Sigmoid colon (tissue), 7 donors: ENCODE results near the gene KISS1R. TPM values are rescaled to one million over a fixed set of nuclear protein-coding genes. Genes with fewer than 3 reads are reported as not detected.

Experiments used
- DNase-seq: peaks from one replicate; pipeline ENCODE4 v3.0.0-alpha.2; 2019
- H3K27ac ChIP-seq, 4 donors: fragments of 200-600 bp; sonication (generic); one replicate each; pipeline ENCODE4 v1.5.1; 2016 to 2019; ENCODE audit warnings: mild to moderate bottlenecking in 1 of 4
- H3K27me3 ChIP-seq, 3 donors: fragments of 200-600 bp; sonication (generic); one replicate each; pipeline ENCODE4 v1.5.1; 2019; ENCODE audit warnings: mild to moderate bottlenecking in 1 of 3
- H3K36me3 ChIP-seq, 4 donors: fragments of 200-600 bp; sonication (generic); one replicate each; pipeline ENCODE4 v1.5.1; 2016 to 2019
- H3K4me1 ChIP-seq, 4 donors: fragments of 200-600 bp; sonication (generic); one replicate each; pipeline ENCODE4 v1.5.1; 2017 to 2019
- H3K4me3 ChIP-seq, 4 donors: fragments of 200-600 bp; sonication (generic); one replicate each; pipeline ENCODE4 v1.5.1; 2017 to 2019; ENCODE audit warnings: mild to moderate bottlenecking in 2 of 4, moderate library complexity in 1 of 4
- H3K9me3 ChIP-seq, 4 donors: fragments of 200-600 bp in 3 of 4; sonication (generic) in 3 of 4; one replicate each; pipeline versions ENCODE4 v1.5.1 to v1.6.1; 2013 to 2019
- EP300 ChIP-seq, 4 donors: sonication (generic); formaldehyde crosslinking; IDR thresholded peaks; one replicate each; pipeline ENCODE4 v1.6.1; 2017; ENCODE audit warnings: antibody characterized with exemption in 4 of 4
- POLR2A ChIP-seq, 2 donors: fragments of 450-650 bp; IDR thresholded peaks; one replicate each; pipeline ENCODE4 v1.6.1; 2016; ENCODE audit warnings: antibody characterized with exemption in 2 of 2, mild to moderate bottlenecking in 2 of 2, moderate library complexity in 2 of 2
- POLR2AphosphoS5 ChIP-seq, 4 donors: sonication (generic); formaldehyde crosslinking; IDR thresholded peaks; one replicate each; pipeline ENCODE4 v1.6.1; 2017; ENCODE audit warnings: antibody characterized with exemption in 4 of 4
- WGBS, 2 donors: extraction: QIAGEN DNeasy Blood & Tissue Kit; methylation state at CpG; one replicate each; pipeline ENCODE4 v1.1.7; 2013; 5-methylcytosine and 5-hydroxymethylcytosine counted together
- intact Hi-C: fragments of 100-400 bp; cut with DNase I; formaldehyde crosslinking; loops from one replicate; pipeline ENCODE4 v1.15.1; 2023
- polyA plus RNA-seq, 3 donors: library from polyadenylated mRNA; stranded (reverse); fragments of 200-250 nt; gene quantifications; one replicate each; pipeline ENCODE4 v1.2.3, GENCODE V29; 2013
- total RNA-seq, 4 donors: library from RNA; depleted of rRNA; stranded (reverse); fragments of >200 nt; gene quantifications; one replicate each; pipeline ENCODE4 v1.1.0, GENCODE V29; 2016
- TF ChIP-seq, protein P1 (sequence below), 4 experiments: fragments of 450-650 bp in 3 of 4; fragments of 200-600 bp in 1 of 4; IDR thresholded peaks; one replicate each; pipeline ENCODE4 v1.5.1; 2016 to 2019; ENCODE audit warnings: antibody characterized with exemption in 4 of 4, mild to moderate bottlenecking in 3 of 4, moderate library complexity in 2 of 4
- donor health status: healthy with polysubstance abuse.
- donor health status: Bipolar disorder and iron deficiency.
- donor health status: healthy.

KISS1R gene
- total and polyA plus RNA-seq, 7 donors: 0.13 TPM; not detected in 6

GRCh38 chr19:897442-898039 is 19.6 kb upstream of the KISS1R start:
- Histone ChIP-seq H3K27me3 (no peaks in the 10 kb centered on the region), H3K4me1 (peaks cover 0 to 6% (median 2%) of the 10 kb centered on the region in 4 donors), H3K36me3 (peaks cover 0 to 36% (median 13%) of the 10 kb centered on the region in 4 donors), H3K4me3 (no peak overlapping the region), H3K27ac (no peak overlapping the region), H3K9me3 (no peaks in the 10 kb centered on the region)
- WGBS, 2 donors: 92 to 93% methylated on average over 26 of the region's 26 CpGs
- no peak for DNase-seq
- intact Hi-C loops: no loop called here
- TF ChIP-seq, protein P1, sequence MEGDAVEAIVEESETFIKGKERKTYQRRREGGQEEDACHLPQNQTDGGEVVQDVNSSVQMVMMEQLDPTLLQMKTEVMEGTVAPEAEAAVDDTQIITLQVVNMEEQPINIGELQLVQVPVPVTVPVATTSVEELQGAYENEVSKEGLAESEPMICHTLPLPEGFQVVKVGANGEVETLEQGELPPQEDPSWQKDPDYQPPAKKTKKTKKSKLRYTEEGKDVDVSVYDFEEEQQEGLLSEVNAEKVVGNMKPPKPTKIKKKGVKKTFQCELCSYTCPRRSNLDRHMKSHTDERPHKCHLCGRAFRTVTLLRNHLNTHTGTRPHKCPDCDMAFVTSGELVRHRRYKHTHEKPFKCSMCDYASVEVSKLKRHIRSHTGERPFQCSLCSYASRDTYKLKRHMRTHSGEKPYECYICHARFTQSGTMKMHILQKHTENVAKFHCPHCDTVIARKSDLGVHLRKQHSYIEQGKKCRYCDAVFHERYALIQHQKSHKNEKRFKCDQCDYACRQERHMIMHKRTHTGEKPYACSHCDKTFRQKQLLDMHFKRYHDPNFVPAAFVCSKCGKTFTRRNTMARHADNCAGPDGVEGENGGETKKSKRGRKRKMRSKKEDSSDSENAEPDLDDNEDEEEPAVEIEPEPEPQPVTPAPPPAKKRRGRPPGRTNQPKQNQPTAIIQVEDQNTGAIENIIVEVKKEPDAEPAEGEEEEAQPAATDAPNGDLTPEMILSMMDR (IDR thresholded peaks at IDR 0.05): no peak
- TF ChIP-seq EP300 (IDR thresholded peaks at IDR 0.05) (no peak), POLR2A (IDR thresholded peaks at IDR 0.05) (no peak), POLR2AphosphoS5 (IDR thresholded peaks at IDR 0.05) (no peak)

DNA sequence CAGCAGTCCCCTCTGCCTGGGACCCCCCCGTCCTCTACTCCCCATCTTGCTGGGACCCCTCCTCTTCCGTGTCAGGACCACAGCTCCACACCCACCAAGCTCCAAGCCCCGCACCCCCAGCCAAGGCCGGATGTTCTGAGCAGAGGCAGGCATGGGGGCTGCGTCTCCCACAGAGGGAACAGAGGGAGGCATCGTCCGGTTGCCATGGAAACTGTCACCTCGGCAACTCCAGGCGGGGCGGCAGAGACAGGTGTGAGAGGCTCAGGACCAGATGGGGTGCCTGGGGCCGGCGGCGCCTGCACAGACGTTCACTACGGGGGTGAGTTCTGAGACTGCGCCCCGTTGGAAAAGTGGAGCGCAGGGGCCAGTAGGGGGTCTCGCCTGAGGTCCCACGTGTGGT is 18.5 kb upstream of the KISS1R start:
- intact Hi-C loops: no loop called here
- Histone ChIP-seq H3K9me3 (no peaks in the 10 kb centered on the region), H3K36me3 (peaks cover 0 to 36% (median 13%) of the 10 kb centered on the region in 4 donors), H3K4me1 (peaks cover 0 to 4% (median 1%) of the 10 kb centered on the region in 4 donors), H3K27me3 (no peaks in the 10 kb centered on the region), H3K27ac (no peak overlapping the region), H3K4me3 (no peak overlapping the region)
- DNase-seq: no peak
- WGBS, 2 donors: 74 to 82% methylated on average over 20 of the region's 20 CpGs
- TF ChIP-seq POLR2A (IDR thresholded peaks at IDR 0.05): no peak
- no peak for TF ChIP-seq POLR2AphosphoS5 (IDR thresholded peaks at IDR 0.05)
- TF ChIP-seq EP300 (IDR thresholded peaks at IDR 0.05): no peak
- TF ChIP-seq, protein P1 (IDR thresholded peaks at IDR 0.05): no peak

- no peak overlapping the region for H3K27ac ChIP-seq
- no peak overlapping the region for H3K4me3 ChIP-seq
- no peak for DNase-seq
- no peaks in the 10 kb centered on the region for H3K27me3 ChIP-seq
- no peaks in the 10 kb centered on the region for H3K4me1 ChIP-seq
- 92% methylated on average over 32 of the region's 32 CpGs for WGBS, 2 donors
- intact Hi-C loops: no loop called here
- peaks cover 0 to 36% (median 13%) of the 10 kb centered on the region in 4 donors for H3K36me3 ChIP-seq
- no peaks in the 10 kb centered on the region for H3K9me3 ChIP-seq
- TF ChIP-seq, protein P1 (IDR thresholded peaks at IDR 0.05): no peak
- TF ChIP-seq POLR2A (IDR thresholded peaks at IDR 0.05): no peak
- no peak for TF ChIP-seq POLR2AphosphoS5 (IDR thresholded peaks at IDR 0.05)
- TF ChIP-seq EP300 (IDR thresholded peaks at IDR 0.05): no peak
Measured at GRCh38 chr19:899336-900042, 17.6 kb upstream of the KISS1R start.

- H3K27ac ChIP-seq: no peak overlapping the region
- no peak overlapping the region for H3K4me3 ChIP-seq
- TF ChIP-seq, protein P1 (IDR thresholded peaks at IDR 0.05): no peak
- no peak for TF ChIP-seq EP300 (IDR thresholded peaks at IDR 0.05)
- TF ChIP-seq POLR2A (IDR thresholded peaks at IDR 0.05): no peak
- no peak for TF ChIP-seq POLR2AphosphoS5 (IDR thresholded peaks at IDR 0.05)
- H3K9me3 ChIP-seq: no peaks in the 10 kb centered on the region
- 82 to 90% methylated on average over 15 of the region's 15 CpGs for WGBS, 2 donors
- intact Hi-C loops: no loop called here
- H3K4me1 ChIP-seq: no peaks in the 10 kb centered on the region
- H3K27me3 ChIP-seq: no peaks in the 10 kb centered on the region
- no peak for DNase-seq
- H3K36me3 ChIP-seq: peaks cover 0 to 36% (median 13%) of the 10 kb centered on the region in 4 donors
Measured at GRCh38 chr19:900043-900301, 17.2 kb upstream of the KISS1R start.
